Uterus (tissue), 4 donors: ENCODE data around the gene ARID1B. TPM values are rescaled to one million over a fixed set of nuclear protein-coding genes. Genes with fewer than 3 reads are reported as not detected.

Experiments
- DNase-seq, 2 donors: peaks; one replicate each; pipeline ENCODE4 v3.0.0-alpha.2; 2019 to 2020
- H3K27ac ChIP-seq, 2 donors: fragments of 200-600 bp; sonication (generic); 1 replicate in 1 of 2; 2 replicates in 1 of 2; pipeline ENCODE4 v1.5.1; 2016 to 2018
- H3K27me3 ChIP-seq, 2 donors: fragments of 200-600 bp; sonication (generic); one replicate each; pipeline ENCODE4 v1.5.1; 2018 to 2019; ENCODE audit warnings: control low read depth in 1 of 2
- H3K36me3 ChIP-seq, 2 donors: fragments of 200-600 bp; sonication (generic); one replicate each; pipeline ENCODE4 v1.5.1; 2019; ENCODE audit warnings: control low read depth in 1 of 2
- H3K4me1 ChIP-seq, 2 donors: fragments of 200-600 bp; sonication (generic); one replicate each; pipeline ENCODE4 v1.5.1; 2018 to 2019; ENCODE audit warnings: control low read depth in 1 of 2
- H3K4me3 ChIP-seq, 2 donors: fragments of 200-600 bp; sonication (generic); 1 replicate in 1 of 2; 2 replicates in 1 of 2; pipeline ENCODE4 v1.5.1; 2018 to 2019; ENCODE audit warnings: mild to moderate bottlenecking in 1 of 2
- H3K9me3 ChIP-seq, 2 donors: fragments of 200-600 bp; sonication (generic); one replicate each; pipeline ENCODE4 v1.5.1; 2019; ENCODE audit warnings: control low read depth in 1 of 2
- POLR2A ChIP-seq, 2 donors: fragments of 450-650 bp; IDR thresholded peaks; one replicate each; pipeline ENCODE4 v1.6.1; 2016; ENCODE audit warnings: antibody characterized with exemption in 2 of 2, mild to moderate bottlenecking in 1 of 2, moderate library complexity in 1 of 2
- intact Hi-C: fragments of 100-400 bp; cut with DNase I; formaldehyde crosslinking; loops from one replicate; pipeline ENCODE4 v1.15.1; 2023; ENCODE audit warnings: low total_unique reads
- total RNA-seq, 4 donors: library from RNA; depleted of rRNA in 3 of 4; stranded (reverse); fragments of >200 nt in 3 of 4; gene quantifications; one replicate each; pipeline versions ENCODE4 v1.1.0 to v1.2.4, GENCODE V29; 2014 to 2023
- TF ChIP-seq, protein P1 (sequence below), 4 experiments: fragments of 200-600 bp in 2 of 4; fragments of 450-650 bp in 2 of 4; sonication (generic) in 2 of 4; IDR thresholded peaks; one replicate each; pipeline ENCODE4 v1.5.1; 2016 to 2019; ENCODE audit warnings: antibody characterized with exemption in 4 of 4, mild to moderate bottlenecking in 2 of 4, moderate library complexity in 1 of 4
- donor health status: DM: yes; HTN: yes; CAD: no.

Gene ARID1B
- total RNA-seq, 4 donors from 2014 or later, result 63.8 to 198 (median 125) TPM

DNA sequence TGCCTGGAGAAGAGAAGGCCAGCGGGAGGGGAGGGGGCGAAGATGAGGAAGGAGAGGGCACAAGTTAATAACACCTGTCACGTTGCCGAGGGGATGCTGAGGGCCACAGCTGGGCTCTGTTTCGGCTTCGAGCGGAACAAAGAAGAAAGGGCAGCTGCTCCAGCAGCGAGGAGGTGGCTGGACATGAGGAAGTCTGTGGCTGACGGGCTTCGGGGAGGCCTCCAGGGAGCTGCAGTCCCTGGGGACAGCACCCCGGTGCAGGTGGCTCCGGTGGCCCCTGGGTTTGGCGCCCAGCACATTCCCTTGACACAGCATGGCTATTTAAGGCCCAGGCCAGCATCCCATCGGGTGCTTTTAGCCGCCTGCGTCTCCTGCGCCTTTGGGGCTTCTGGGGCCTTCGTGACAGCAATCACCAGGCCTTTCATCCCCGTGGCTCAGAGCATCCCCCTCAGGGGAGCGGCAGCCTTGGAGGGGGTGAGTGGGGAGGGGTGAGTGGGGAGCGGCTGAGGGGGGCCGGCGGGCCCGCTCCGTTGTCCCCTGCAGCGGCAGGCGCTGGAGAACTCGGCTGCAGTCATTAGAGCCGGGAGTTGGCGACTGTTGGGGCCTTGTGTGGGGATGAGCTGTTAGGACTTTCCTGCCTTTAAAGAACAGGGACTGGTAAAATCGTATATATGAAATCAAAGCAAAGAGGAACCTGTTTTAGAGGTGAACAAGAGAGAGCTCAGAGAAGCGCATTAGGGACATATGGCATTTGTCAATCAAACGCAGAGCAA, 447.2 kb downstream of the ARID1B start:
- no peak overlapping the region for H3K4me3 ChIP-seq
- H3K27ac ChIP-seq, result peak overlapping the region; percentile 94 to 98
- no peaks in the 10 kb centered on the region for H3K36me3 ChIP-seq
- no peaks in the 10 kb centered on the region for H3K27me3 ChIP-seq
- no peaks in the 10 kb centered on the region for H3K9me3 ChIP-seq
- DNase-seq, result peak in 1 of 2 donors; percentile 17
- no peak for TF ChIP-seq POLR2A (IDR thresholded peaks at IDR 0.05)
- intact Hi-C loops, result no loop called here
- peaks cover 8 to 13% of the 10 kb centered on the region in 2 donors for H3K4me1 ChIP-seq

DNA sequence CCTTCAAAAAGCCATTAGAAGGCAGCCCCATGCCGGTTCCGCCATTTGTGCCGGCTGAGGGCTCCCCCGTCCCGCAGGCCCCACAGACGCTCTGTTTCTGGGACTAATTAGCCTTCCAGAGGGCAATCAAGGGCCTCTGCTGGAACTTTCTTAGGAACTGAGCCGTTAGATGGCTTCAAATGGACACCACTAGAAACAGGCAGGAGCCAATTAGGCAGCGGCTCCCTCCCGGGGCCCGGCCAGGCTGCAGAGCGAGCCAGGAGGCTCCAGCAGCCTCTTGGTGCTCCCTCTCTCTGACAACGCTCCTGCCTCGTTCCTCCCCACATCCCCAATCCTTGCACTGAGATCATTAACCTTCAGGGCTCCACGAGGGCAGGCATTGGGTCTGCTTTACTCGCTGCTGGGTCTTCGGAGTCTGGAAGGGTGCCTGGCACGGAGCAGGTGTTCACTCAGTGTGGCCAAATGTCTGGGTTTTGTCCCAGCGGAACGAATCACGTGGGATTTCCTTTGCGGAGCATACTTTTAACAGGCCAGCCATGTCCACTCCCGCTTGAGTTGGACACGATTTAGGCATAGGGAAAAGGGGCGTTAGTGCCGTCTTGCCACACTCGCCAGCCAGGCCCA, 447.9 kb downstream of the ARID1B start:
- intact Hi-C loops, result no loop called here
- TF ChIP-seq POLR2A (IDR thresholded peaks at IDR 0.05), result no peak
- TF ChIP-seq, protein P1, sequence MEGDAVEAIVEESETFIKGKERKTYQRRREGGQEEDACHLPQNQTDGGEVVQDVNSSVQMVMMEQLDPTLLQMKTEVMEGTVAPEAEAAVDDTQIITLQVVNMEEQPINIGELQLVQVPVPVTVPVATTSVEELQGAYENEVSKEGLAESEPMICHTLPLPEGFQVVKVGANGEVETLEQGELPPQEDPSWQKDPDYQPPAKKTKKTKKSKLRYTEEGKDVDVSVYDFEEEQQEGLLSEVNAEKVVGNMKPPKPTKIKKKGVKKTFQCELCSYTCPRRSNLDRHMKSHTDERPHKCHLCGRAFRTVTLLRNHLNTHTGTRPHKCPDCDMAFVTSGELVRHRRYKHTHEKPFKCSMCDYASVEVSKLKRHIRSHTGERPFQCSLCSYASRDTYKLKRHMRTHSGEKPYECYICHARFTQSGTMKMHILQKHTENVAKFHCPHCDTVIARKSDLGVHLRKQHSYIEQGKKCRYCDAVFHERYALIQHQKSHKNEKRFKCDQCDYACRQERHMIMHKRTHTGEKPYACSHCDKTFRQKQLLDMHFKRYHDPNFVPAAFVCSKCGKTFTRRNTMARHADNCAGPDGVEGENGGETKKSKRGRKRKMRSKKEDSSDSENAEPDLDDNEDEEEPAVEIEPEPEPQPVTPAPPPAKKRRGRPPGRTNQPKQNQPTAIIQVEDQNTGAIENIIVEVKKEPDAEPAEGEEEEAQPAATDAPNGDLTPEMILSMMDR (IDR thresholded peaks at IDR 0.05), result no peak
- Histone ChIP-seq H3K27me3 (no peaks in the 10 kb centered on the region), H3K36me3 (no peaks in the 10 kb centered on the region), H3K9me3 (no peaks in the 10 kb centered on the region), H3K4me1 (peaks cover 8 to 13% of the 10 kb centered on the region in 2 donors), H3K4me3 (no peak overlapping the region), H3K27ac (peak overlapping the region; percentile 94 to 98)
- DNase-seq, result no peak

DNA sequence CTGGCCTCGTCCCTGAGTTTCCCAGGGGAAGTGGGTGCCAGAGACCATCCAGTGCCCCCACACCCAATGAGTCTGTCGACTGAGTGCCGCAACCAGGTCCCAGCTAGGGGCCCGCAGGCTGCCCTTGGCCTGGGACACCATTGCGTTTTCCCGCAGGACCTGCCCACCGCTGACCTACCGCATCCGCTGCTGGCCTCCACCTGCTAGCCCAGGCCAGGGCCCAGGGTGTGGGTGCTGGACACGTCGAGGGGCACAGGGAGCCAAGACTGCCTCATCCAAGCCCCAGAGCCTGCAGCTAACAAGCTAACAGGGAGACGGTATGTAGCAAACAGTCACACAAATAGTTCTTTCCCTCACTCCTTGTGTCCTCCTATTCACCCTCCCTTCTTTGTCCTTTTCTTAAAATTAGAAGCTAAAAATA, 448.4 kb downstream of the ARID1B start:
- intact Hi-C loops, result no loop called here

DNA sequence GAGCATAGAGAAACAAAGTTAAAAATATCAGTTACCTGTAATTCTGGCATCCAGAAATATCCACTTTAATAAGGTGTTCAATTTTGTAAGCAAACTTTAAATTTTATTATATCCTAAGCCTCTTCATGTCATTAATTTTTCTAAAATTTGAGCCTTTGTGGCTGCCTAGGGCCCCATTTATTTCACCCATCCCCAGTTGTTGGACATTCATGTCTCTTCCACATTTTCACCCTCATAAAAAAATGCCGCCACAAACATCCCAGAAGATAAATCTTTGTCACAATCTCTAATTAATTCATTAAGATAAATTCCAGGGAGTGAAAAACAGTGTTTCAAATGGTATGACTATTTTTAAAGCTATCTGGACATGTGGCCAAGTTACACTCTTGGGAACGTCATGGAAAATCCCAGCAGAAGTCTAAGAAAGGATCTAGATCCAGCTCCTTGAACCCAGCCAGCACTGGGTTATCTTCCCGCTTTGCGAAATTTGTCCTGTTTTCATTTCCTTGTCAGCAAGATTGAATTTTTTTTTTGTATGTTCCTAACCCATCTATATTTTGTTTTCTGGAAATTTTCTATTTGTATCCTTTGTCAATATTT, 448.9 kb downstream of the ARID1B start:
- DNase-seq, result peak; percentile 71 to 87
- H3K4me3 ChIP-seq, result no peak overlapping the region
- TF ChIP-seq, protein P1 (IDR thresholded peaks at IDR 0.05), result no peak
- no peak for TF ChIP-seq POLR2A (IDR thresholded peaks at IDR 0.05)
- intact Hi-C loops, result no loop called here
- H3K27me3 ChIP-seq, result no peaks in the 10 kb centered on the region
- no peaks in the 10 kb centered on the region for H3K9me3 ChIP-seq
- H3K36me3 ChIP-seq, result no peaks in the 10 kb centered on the region
- peaks cover 8 to 13% of the 10 kb centered on the region in 2 donors for H3K4me1 ChIP-seq
- peak overlapping the region; percentile 94 to 98 for H3K27ac ChIP-seq

More for the DNA sequence above, 448.4 kb downstream of the ARID1B start:
- Histone ChIP-seq H3K36me3 (no peaks in the 10 kb centered on the region), H3K27me3 (no peaks in the 10 kb centered on the region), H3K4me1 (peaks cover 8 to 13% of the 10 kb centered on the region in 2 donors), H3K4me3 (no peak overlapping the region), H3K27ac (peak overlapping the region; percentile 94 to 98), H3K9me3 (no peaks in the 10 kb centered on the region)
- DNase-seq, result peak in 1 of 2 donors; percentile 43
- no peak for TF ChIP-seq POLR2A (IDR thresholded peaks at IDR 0.05)
- TF ChIP-seq, protein P1 (IDR thresholded peaks at IDR 0.05), result no peak

DNA sequence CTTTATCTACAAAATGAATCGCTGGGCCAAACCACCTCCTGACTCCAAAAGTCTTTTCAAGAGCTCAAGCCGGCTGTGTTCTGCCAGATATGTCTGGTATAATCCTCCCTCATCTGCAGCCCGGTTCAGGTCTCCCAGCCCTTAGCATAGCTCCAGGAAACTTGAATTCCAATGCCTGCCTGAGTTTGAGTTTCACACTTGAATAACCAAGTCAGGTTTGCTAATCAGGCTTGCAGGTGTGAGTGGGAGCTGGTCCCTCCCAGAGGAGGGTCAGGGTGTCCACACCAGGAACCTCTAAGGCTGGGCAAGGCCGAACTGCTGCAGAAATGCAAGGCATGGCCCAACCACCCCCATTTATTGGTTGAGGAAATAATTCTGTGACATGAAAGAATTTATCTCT, 449.6 kb downstream of the ARID1B start:
- TF ChIP-seq, protein P1 (IDR thresholded peaks at IDR 0.05), result no peak
- no peak for TF ChIP-seq POLR2A (IDR thresholded peaks at IDR 0.05)
- H3K27me3 ChIP-seq, result no peaks in the 10 kb centered on the region
- intact Hi-C loops, result no loop called here
- no peak overlapping the region for H3K4me3 ChIP-seq
- DNase-seq, result no peak
- H3K9me3 ChIP-seq, result no peaks in the 10 kb centered on the region
- H3K36me3 ChIP-seq, result no peaks in the 10 kb centered on the region
- H3K27ac ChIP-seq, result peak overlapping the region; percentile 94 to 98
- peaks cover 8 to 13% of the 10 kb centered on the region in 2 donors for H3K4me1 ChIP-seq
